NCI-H1930 (cell line): ENCODE results near the gene DHDH.
"Not testable (repeated sequence)": the region's sequence is repeated elsewhere in the genome, so short reads cannot be mapped to it uniquely, and the experiment has no call there.

Experiments
- DNase-seq, 2 experiments: peaks; one replicate each; lab custom pipeline; 2025; lab: John Stamatoyannopoulos, UW

Gene DHDH

DNA sequence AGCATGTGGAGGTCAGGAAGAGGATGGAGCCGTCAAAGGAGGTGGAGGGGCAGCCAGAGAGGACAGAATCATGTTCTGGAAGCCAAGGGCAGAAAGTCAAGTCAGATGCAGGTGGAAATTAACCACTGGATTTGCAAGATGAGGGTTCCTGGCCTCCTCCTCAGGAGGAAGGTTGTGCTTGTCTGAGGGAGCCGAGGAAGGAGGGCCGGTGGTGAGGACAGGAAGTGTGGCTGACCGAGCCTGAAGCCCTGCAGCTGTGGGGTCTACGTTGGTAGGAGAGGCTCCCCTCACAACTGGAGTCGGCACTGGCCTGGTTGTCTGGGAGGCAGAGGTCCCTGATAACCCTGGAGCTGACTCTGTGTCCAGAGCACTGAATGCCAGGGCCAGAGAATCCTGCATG is 15.4 kb upstream of the DHDH start:
- DNase-seq, result no peak

DNA sequence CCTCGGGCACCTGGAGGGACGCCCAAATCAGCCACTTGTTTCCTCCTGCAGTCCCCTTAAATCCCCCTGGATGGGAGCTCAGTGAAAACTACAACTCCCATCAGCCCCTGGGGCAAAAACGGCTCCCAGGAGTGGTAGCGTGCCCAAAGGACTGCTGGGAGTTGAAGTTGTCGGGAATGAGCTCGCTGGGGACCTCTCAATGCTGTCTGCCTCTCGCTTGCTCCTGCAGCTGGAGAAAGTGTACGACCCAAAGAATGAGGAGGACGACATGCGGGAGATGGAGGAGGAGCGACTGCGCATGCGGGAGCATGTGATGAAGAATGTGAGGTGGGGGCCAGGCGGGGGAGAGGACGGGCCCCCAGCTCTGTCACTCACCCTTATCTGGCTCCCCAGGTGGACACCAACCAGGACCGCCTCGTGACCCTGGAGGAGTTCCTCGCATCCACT is 14.7 kb upstream of the DHDH start:
- DNase-seq, result peak; percentile 34 to 51

- DNase-seq, result not testable (repeated sequence)
Observed at GRCh38 chr19:48919271-48919670, 14.2 kb upstream of the DHDH start.

GRCh38 chr19:48920949-48921348 is 12.6 kb upstream of the DHDH start:
- DNase-seq, result no peak

- no peak for DNase-seq
Observed at GRCh38 chr19:48921721-48922500, 11.6 kb upstream of the DHDH start.

- DNase-seq, result no peak
Observed at GRCh38 chr19:48922548-48923490, 10.7 kb upstream of the DHDH start.

GRCh38 chr19:48925240-48925843 is 8.2 kb upstream of the DHDH start:
- no peak for DNase-seq

DNA sequence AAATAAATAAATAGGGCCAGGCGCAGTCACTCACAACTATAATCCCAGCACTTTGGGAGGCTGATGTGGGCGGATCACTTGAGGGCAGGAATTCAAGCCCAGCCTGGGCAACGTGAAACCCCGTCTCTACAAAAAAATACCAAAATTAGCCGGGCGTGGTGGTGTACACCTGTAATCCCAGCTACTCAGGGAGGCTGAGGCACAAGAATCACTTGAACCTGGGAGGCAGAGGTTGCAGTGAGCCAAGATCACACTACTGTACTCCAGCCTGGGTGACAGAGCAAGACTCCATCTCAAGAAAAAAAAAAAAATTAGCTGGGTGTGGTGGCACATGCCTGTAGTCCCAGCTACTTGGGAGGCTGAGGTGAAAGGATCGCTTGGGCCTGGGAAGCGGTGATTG is 7.6 kb upstream of the DHDH start:
- not testable (repeated sequence) for DNase-seq

- no peak for DNase-seq
Observed at GRCh38 chr19:48926909-48927308, 6.6 kb upstream of the DHDH start.

GRCh38 chr19:48927692-48928091 is 5.8 kb upstream of the DHDH start:
- not testable (repeated sequence) for DNase-seq

DNA sequence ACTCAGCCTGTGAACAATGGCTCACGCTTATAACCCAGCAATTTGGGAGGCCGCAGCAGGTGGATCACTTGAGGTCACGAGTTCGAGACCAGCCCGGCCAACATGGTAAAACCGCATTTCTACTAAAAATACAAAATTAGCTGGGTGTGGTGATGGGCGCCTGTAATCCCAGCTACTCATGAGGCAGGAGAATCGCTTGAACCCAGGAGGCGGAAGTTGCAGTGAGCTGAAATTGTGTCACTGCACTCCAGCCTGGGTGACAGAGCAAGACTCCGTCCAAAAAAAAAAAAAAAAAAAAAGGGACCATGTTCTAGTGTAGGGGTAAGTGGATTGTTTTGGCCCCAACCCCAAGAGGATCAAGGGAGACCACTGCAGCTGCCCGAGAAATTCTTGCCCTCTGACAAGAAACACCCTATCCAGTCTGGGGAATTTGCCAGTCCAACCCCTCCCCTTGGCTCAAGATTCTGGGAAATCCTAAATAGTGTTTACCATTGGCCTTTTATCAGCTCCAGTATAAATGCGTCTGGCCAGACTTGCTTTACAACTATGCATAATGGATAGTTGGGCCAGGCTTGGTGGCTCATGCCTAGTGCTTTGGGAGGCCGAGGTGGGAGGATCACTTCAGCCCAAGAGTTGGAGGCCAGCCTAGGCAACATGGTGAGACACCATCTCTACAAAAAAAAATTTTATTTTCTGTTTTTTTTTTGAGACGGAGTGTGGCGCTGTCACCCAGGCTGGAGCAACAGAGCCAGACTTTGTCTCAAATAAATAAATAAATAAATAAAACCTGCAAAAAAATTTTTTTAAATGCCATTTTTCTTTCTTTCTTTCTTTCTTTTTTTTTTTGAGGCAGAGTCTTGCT is 5.1 kb upstream of the DHDH start:
- no peak for DNase-seq

DNA sequence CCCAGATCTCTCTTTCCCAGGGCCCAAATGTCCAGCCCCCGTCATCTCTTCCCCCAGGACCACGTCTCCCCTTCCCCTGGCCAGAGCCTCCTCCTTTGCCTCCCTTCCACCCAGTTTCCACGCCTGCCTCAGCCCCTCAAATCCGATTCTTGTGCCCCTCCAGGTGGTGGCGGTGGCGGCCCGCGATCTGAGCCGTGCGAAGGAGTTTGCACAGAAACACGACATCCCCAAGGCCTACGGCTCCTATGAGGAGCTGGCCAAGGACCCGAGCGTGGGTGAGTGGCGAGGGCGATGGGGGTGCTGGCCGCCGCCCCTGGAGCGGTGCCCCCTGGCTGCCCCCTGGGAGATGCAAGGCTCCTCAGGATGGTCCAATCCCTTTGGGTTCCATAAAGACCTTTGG is 1.3 kb downstream of the DHDH start:
- no peak for DNase-seq

DNA sequence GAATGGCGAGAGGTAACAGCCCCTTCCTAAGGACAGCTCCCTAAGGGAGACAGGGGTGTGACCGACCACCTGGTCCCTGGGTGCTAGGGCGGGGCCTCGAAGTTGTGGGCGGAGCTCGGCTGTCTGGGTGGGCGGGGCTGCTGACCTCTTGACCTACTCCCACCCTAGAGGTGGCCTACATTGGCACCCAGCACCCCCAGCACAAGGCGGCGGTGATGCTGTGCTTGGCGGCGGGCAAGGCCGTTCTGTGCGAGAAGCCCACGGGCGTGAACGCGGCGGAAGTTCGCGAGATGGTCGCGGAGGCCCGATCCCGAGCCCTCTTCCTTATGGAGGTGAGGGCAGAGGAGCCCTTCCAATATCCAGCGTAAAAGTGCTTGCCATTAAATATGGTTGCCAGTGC is 2.4 kb downstream of the DHDH start:
- DNase-seq, result no peak

GRCh38 chr19:48938256-48938655 is 4.8 kb downstream of the DHDH start:
- no peak for DNase-seq

DNA sequence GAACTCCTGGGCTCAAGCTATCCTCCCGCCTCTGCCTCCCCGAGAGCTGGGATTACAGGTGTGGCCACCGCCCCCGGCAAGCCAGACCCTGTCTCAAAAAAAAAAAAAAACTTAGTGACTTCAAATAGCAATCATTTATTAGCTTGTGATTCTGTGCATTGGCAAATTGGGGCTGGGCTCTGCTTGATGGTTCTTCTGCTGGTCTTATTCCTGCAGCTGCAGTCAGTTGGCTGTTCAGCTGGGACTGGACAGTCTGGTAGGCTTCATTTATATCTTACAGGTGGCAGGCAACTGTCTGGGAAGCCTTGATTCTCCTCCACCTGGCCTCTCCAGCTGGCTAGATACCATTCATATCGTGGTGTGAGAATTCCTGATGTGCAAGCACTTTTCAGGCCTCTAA is 7.4 kb downstream of the DHDH start:
- DNase-seq, result no peak

- no peak for DNase-seq
Observed at GRCh38 chr19:48943081-48943480, 9.6 kb downstream of the DHDH start.

- DNase-seq, result no peak
Observed at GRCh38 chr19:48945415-48945814, 11.9 kb downstream of the DHDH start.

- no peak for DNase-seq
Observed at GRCh38 chr19:48945817-48946216, 12.3 kb downstream of the DHDH start.

DNA sequence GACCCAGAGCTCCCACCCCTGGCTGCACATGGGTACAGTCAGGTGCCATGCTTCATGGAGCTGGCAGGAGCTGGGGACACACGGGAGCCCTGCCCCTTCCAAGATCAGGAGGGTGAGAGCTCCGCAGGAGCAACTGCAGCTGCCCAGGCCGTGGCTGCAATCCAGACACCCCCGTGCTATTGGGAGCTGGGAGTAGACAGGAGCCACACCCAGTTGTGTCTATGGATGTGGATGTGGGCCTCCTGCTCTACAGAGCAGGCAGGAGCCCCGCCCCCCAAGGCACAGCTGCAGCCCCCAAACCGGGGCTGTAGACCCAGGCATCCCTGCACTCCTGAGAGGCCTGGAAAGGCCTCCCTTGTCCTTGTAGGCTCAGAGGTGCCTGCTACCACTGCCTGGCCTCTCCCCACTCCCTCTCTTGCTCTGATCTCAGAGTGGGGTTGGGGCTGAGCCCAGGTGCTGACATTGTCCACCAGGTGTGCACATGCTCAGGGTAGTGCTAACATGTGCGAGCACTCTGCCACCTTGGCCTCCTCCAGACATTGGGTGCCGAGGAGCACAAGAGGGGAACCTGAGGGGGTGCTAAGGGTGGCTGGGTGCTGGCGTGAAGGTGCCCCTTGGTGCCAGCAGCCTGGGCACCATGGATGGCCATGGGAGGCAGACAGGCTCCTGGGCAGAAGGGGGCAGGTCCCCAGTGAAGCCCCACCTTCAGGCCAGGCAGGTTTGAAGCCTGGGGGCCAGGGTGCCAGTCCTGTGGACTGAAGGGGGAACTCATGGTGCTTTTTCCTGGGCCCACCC is 13.2 kb downstream of the DHDH start:
- no peak for DNase-seq

GRCh38 chr19:48947258-48947542 is 13.7 kb downstream of the DHDH start:
- no peak for DNase-seq

- no peak for DNase-seq
Observed at GRCh38 chr19:48950159-48950558, 16.7 kb downstream of the DHDH start.
